H1 (cell line): ENCODE measurements around the gene CNPY4. TPM values are rescaled to one million over a fixed set of nuclear protein-coding genes. Genes with fewer than 3 reads are reported as not detected.

ENCODE experiments used
- CTCF ChIA-PET: fragments of 300-600 bp; sonication (Branson Sonifier 250); formaldehyde crosslinking; loops from one replicate; lab custom pipeline; 2021; ENCODE audit not compliant: partially characterized antibody; lab: Charles Lee
- POLR2A ChIA-PET: fragments of 300-600 bp; sonication (Branson Sonifier 250); formaldehyde crosslinking; loops from one replicate; lab custom pipeline; 2021; ENCODE audit warnings: inconsistent platforms; ENCODE audit not compliant: partially characterized antibody; lab: Charles Lee
- DNase-seq, 2 experiments: peaks; one replicate each; pipeline versions ENCODE4 v3.0.0 to v3.0.0-alpha.2; 2010 to 2022; ENCODE audit warnings: low spot score in 2 of 2, low read depth in 1 of 2, mixed read lengths in 1 of 2
- FAIRE-seq: peaks from 2 replicates; lab custom pipeline; 2011; peaks lifted over from hg19 to GRCh38; lab: Jason Lieb, UNC
- H2AFZ ChIP-seq: 2 replicates; pipeline ENCODE4 v1.8.1; 2012; ENCODE audit warnings: low read length, inconsistent platforms
- H2AK5ac ChIP-seq: 2 replicates; pipeline ENCODE4 v1.6.1; 2013; ENCODE audit warnings: low read depth, low read length
- H2BK120ac ChIP-seq: replicated peaks from 2 replicates; pipeline ENCODE3; 2013; ENCODE audit warnings: low read depth, low read length, inconsistent platforms
- H2BK12ac ChIP-seq: 2 replicates; pipeline ENCODE4 v1.6.1; 2013; ENCODE audit warnings: low read depth, low read length
- H2BK15ac ChIP-seq: 2 replicates; pipeline ENCODE4 v1.6.1; 2013; ENCODE audit warnings: low read length
- H2BK20ac ChIP-seq: 2 replicates; pipeline ENCODE4 v1.6.1; 2013; ENCODE audit warnings: low read length
- H2BK5ac ChIP-seq: 2 replicates; pipeline ENCODE4 v1.6.1; 2013; ENCODE audit warnings: low read depth, low read length
- H3K14ac ChIP-seq: 2 replicates; pipeline ENCODE4 v1.6.1; 2013; ENCODE audit warnings: inconsistent platforms; ENCODE audit not compliant: insufficient read length
- H3K18ac ChIP-seq: 2 replicates; pipeline ENCODE4 v1.6.1; 2013; ENCODE audit warnings: low read length; ENCODE audit errors: extremely low read depth
- H3K23ac ChIP-seq: 2 replicates; pipeline ENCODE4 v1.6.1; 2013; ENCODE audit warnings: inconsistent platforms; ENCODE audit not compliant: insufficient read length
- H3K23me2 ChIP-seq: 2 replicates; pipeline ENCODE4 v1.6.1; 2013; ENCODE audit warnings: low read depth, low read length
- H3K27ac ChIP-seq: 2 replicates; pipeline ENCODE4 v1.6.1; 2011; ENCODE audit warnings: low read depth, low read length, inconsistent platforms
- H3K27me3 ChIP-seq, 4 experiments: replicated peaks in 1 of 4; 1 replicate in 1 of 4; 2 replicates in 3 of 4; pipeline versions ENCODE4 v1.6.1 to v1.8.1; 2011 to 2013; ENCODE audit warnings: low read length in 3 of 4, mild to moderate bottlenecking in 3 of 4, inconsistent platforms in 2 of 4, mixed read lengths in 2 of 4, moderate library complexity in 1 of 4; ENCODE audit not compliant: control insufficient read depth in 3 of 4, insufficient read depth in 3 of 4; ENCODE audit errors: extremely low read depth in 1 of 4
- H3K36me3 ChIP-seq, 4 experiments: 2 replicates each; pipeline versions ENCODE4 v1.6.1 to v1.8.1; 2011 to 2013; ENCODE audit warnings: mild to moderate bottlenecking in 4 of 4, low read length in 3 of 4, moderate library complexity in 2 of 4, control low read depth in 1 of 4, inconsistent platforms in 1 of 4; ENCODE audit not compliant: insufficient read depth in 4 of 4, control insufficient read depth in 2 of 4
- H3K4ac ChIP-seq: replicated peaks from 2 replicates; pipeline ENCODE3; 2013; ENCODE audit warnings: low read length, low read depth, mixed read lengths, inconsistent platforms; ENCODE audit not compliant: insufficient read length
- H3K4me1 ChIP-seq, 4 experiments: replicated peaks in 1 of 4; 1 replicate in 1 of 4; 2 replicates in 3 of 4; pipeline versions ENCODE4 v1.6.1 to v1.8.1; 2011 to 2013; ENCODE audit warnings: low read length in 3 of 4, inconsistent platforms in 2 of 4, mixed read lengths in 1 of 4; ENCODE audit not compliant: insufficient read depth in 4 of 4, control insufficient read depth in 3 of 4
- H3K4me2 ChIP-seq, 2 experiments: 2 replicates each; pipeline versions ENCODE4 v1.6.1 to v1.8.1; 2011 to 2013; ENCODE audit warnings: low read depth in 2 of 2, low read length in 2 of 2, control low read depth in 1 of 2, inconsistent platforms in 1 of 2, mild to moderate bottlenecking in 1 of 2; ENCODE audit not compliant: insufficient read depth in 1 of 2
- H3K4me3 ChIP-seq, 4 experiments: fragments of 200-600, 300-600 bp in 1 of 4; sonication (generic), shearing (Covaris generic), sonication (Bioruptor Twin) in 1 of 4; 2 replicates each; pipeline versions ENCODE4 v1.5.1 to v1.8.1; 2011 to 2016; ENCODE audit warnings: low read length in 4 of 4, low read depth in 3 of 4, control low read depth in 2 of 4, inconsistent platforms in 2 of 4, mild to moderate bottlenecking in 2 of 4, mixed read lengths in 1 of 4, moderate library complexity in 1 of 4; ENCODE audit not compliant: insufficient read depth in 2 of 4; ENCODE audit errors: extremely low read depth in 1 of 4
- H3K56ac ChIP-seq: replicated peaks from 2 replicates; pipeline ENCODE3; 2013; ENCODE audit warnings: low read depth, mild to moderate bottlenecking, mixed read lengths, low read length, inconsistent platforms; ENCODE audit not compliant: insufficient read length
- H3K79me1 ChIP-seq: 2 replicates; pipeline ENCODE4 v1.6.1; 2013; ENCODE audit warnings: low read depth, low read length, control low read depth
- H3K79me2 ChIP-seq, 2 experiments: 2 replicates each; pipeline versions ENCODE4 v1.6.1 to v1.8.1; 2012 to 2013; ENCODE audit warnings: low read length in 2 of 2, mild to moderate bottlenecking in 2 of 2, inconsistent platforms in 1 of 2; ENCODE audit not compliant: insufficient read depth in 2 of 2, control insufficient read depth in 1 of 2
- H3K9ac ChIP-seq, 4 experiments: replicated peaks in 1 of 4; 1 replicate in 1 of 4; 2 replicates in 3 of 4; pipeline versions ENCODE4 v1.6.1 to v1.8.1; 2011 to 2013; ENCODE audit warnings: low read depth in 3 of 4, low read length in 3 of 4, control low read depth in 2 of 4, mild to moderate bottlenecking in 2 of 4, moderate library complexity in 2 of 4, inconsistent platforms in 1 of 4; ENCODE audit errors: extremely low read depth in 1 of 4
- H3K9me3 ChIP-seq, 2 experiments: 2 replicates each; pipeline versions ENCODE4 v1.6.1 to v1.8.1; 2012 to 2013; ENCODE audit warnings: mild to moderate bottlenecking in 2 of 2, moderate library complexity in 2 of 2, control low read depth in 1 of 2, inconsistent platforms in 1 of 2, low read depth in 1 of 2, low read length in 1 of 2, mixed read lengths in 1 of 2; ENCODE audit not compliant: insufficient read depth in 2 of 2
- H4K20me1 ChIP-seq, 2 experiments: replicated peaks in 1 of 2; 2 replicates each; pipeline versions ENCODE3 to v1.8.1; 2011 to 2013; ENCODE audit warnings: inconsistent platforms in 2 of 2, low read length in 2 of 2, mild to moderate bottlenecking in 1 of 2; ENCODE audit not compliant: insufficient read depth in 2 of 2, control insufficient read depth in 1 of 2
- H4K5ac ChIP-seq: 2 replicates; pipeline ENCODE4 v1.6.1; 2013; ENCODE audit warnings: low read length, low read depth, mixed read lengths, inconsistent platforms; ENCODE audit not compliant: insufficient read length
- H4K8ac ChIP-seq: 2 replicates; pipeline ENCODE4 v1.8.0; 2013; ENCODE audit warnings: mild to moderate bottlenecking, moderate library complexity, low read length, inconsistent platforms; ENCODE audit not compliant: insufficient read depth; ENCODE audit errors: extremely low read depth
- H4K91ac ChIP-seq: replicated peaks from 2 replicates; pipeline ENCODE3; 2013; ENCODE audit warnings: low read length, mixed read lengths, inconsistent platforms; ENCODE audit not compliant: insufficient read length
- BCL11A ChIP-seq, 2 experiments: IDR thresholded peaks; one replicate each; pipeline ENCODE4 v1.6.1; 2011; ENCODE audit warnings: low read depth in 2 of 2, low read length in 2 of 2, mild to moderate bottlenecking in 2 of 2
- EGR1 ChIP-seq: IDR thresholded peaks from 2 replicates; pipeline ENCODE4 v1.6.1; 2011; ENCODE audit warnings: low read depth, low read length, borderline replicate concordance
- HDAC2 ChIP-seq, 2 experiments: fragments of 300-600 bp in 1 of 2; sonication (generic) in 1 of 2; IDR thresholded peaks; 2 replicates each; pipeline ENCODE4 v1.6.1; 2011 to 2012; ENCODE audit warnings: low read depth in 2 of 2, low read length in 2 of 2, mild to moderate bottlenecking in 2 of 2, moderate library complexity in 2 of 2, borderline replicate concordance in 1 of 2, inconsistent platforms in 1 of 2
- JUND ChIP-seq: IDR thresholded peaks from 2 replicates; pipeline ENCODE4 v1.6.1; 2011; ENCODE audit warnings: mild to moderate bottlenecking, improper control_type of control experiment, low read length
- KDM1A ChIP-seq: fragments of 200-600, 300-600 bp; sonication (generic); IDR thresholded peaks from 2 replicates; pipeline ENCODE4 v1.7.1; 2016; ENCODE audit warnings: mild to moderate bottlenecking, low read length, borderline replicate concordance
- MAFK ChIP-seq: IDR thresholded peaks from 2 replicates; pipeline ENCODE4 v1.6.1; 2012; ENCODE audit warnings: low read depth, mild to moderate bottlenecking, improper control_type of control experiment, low read length
- NANOG ChIP-seq: IDR thresholded peaks from 2 replicates; pipeline ENCODE4 v1.6.1; 2011; ENCODE audit warnings: low read length, low read depth, mild to moderate bottlenecking, inconsistent platforms; ENCODE audit not compliant: insufficient read depth, poor library complexity, severe bottlenecking
- RAD21 ChIP-seq, 2 experiments: IDR thresholded peaks in 1 of 2; conservative IDR thresholded peaks in 1 of 2; 2 replicates each; pipeline ENCODE4 v1.6.1; 2011; ENCODE audit warnings: low read depth in 2 of 2, low read length in 2 of 2, improper control_type of control experiment in 1 of 2, inconsistent platforms in 1 of 2, mild to moderate bottlenecking in 1 of 2, moderate library complexity in 1 of 2
- WGBS, 2 experiments: shearing (Covaris generic) in 1 of 2; methylation state at CpG; one replicate each; pipeline versions ENCODE4 v1.1.6 to v1.1.7; 2013 to 2015; ENCODE audit warnings: low lambda C conversion rate in 2 of 2, mixed read lengths in 2 of 2, inconsistent platforms in 1 of 2, low coverage in 1 of 2, missing lambda C conversion rate in 1 of 2; ENCODE audit not compliant: insufficient replicate concordance in 2 of 2, insufficient coverage in 1 of 2, insufficient read length in 1 of 2; ENCODE audit errors: extremely low coverage in 1 of 2, missing lambda C conversion rate in 1 of 2; 5-methylcytosine and 5-hydroxymethylcytosine counted together
- polyA plus RNA-seq, 7 experiments: library from polyadenylated mRNA; depleted of rRNA in 3 of 7; stranded (reverse) in 5 of 7; unstranded in 2 of 7; fragments of >200 nt in 5 of 7; fragments of 200-250 nt in 2 of 7; gene quantifications; 1 replicate in 5 of 7; 2 replicates in 1 of 7; 4 replicates in 1 of 7; pipeline versions ENCODE4 v1.2.1 to v1.2.3, GENCODE V29; 2011 to 2013; ENCODE audit warnings: missing spikeins in 2 of 7, mixed read lengths in 2 of 7
- total RNA-seq: library from RNA; stranded (reverse); fragmentation: NEBNext Ultra II Directional; extraction: Animal tissue kit (Norgen Biotek cat#: 25700); gene quantifications from 2 replicates; pipeline ENCODE4 v1.2.1, GENCODE V29; 2021
- TF ChIP-seq, protein P1 (sequence below), 3 experiments: IDR thresholded peaks; 1 replicate in 2 of 3; 2 replicates in 1 of 3; pipeline versions ENCODE4 v1.5.1 to v1.6.1; 2011; ENCODE audit warnings: low read length in 3 of 3, mild to moderate bottlenecking in 3 of 3, inconsistent platforms in 2 of 3, low read depth in 1 of 3, moderate library complexity in 1 of 3; ENCODE audit not compliant: insufficient read depth in 1 of 3; ENCODE audit errors: control extremely low read depth in 1 of 3

The CNPY4 gene
- total and polyA plus RNA-seq, 2 of the 8 experiments (the other 6 are each of a cell fraction or from before 2014, with no cell fraction given), result 10.2 to 15.3 TPM

GRCh38 chr7:100174582-100174981 lies 55.1 kb downstream of the CNPY4 start:
- Histone ChIP-seq H2BK15ac (no peak overlapping the region), H3K36me3 (peaks cover 0 to 8% (median 1%) of the 10 kb centered on the region in 4 experiments; a peak in 3 of 8 replicates), H3K4me1 (peaks cover 5 to 19% (median 14%) of the 10 kb centered on the region in 4 experiments), H4K8ac (peak overlapping the region; percentile 53; the same call in 1 of the 2 replicates), H2BK120ac (no peak overlapping the region), H2BK20ac (no peak overlapping the region), H3K23me2 (peaks cover 13% of the 10 kb centered on the region), H2AFZ (no peak overlapping the region), H3K14ac (no peak overlapping the region), H3K56ac (no peak overlapping the region), H4K20me1 (peaks cover 0 to 18% of the 10 kb centered on the region in 2 experiments), H4K5ac (no peak overlapping the region), H3K23ac (no peak overlapping the region), H2BK12ac (no peak overlapping the region), H3K4me2 (no peak overlapping the region), H3K27ac (no peak overlapping the region), H3K4ac (no peak overlapping the region), H4K91ac (no peak overlapping the region), H3K79me2 (peaks cover 0 to 7% of the 10 kb centered on the region in 2 experiments; a peak in 2 of 4 replicates), H3K4me3 (no peak overlapping the region), H3K9ac (no peak overlapping the region), H2AK5ac (no peak overlapping the region), H3K18ac (no peak overlapping the region), H3K27me3 (peaks cover 0 to 13% (median 9%) of the 10 kb centered on the region in 4 experiments; a peak in 6 of 7 replicates), H2BK5ac (no peak overlapping the region), H3K79me1 (no peaks in the 10 kb centered on the region; the same call in 1 of the 2 replicates), H3K9me3 (peaks cover 0 to 5% of the 10 kb centered on the region in 2 experiments; a peak in 1 of 4 replicates)
- DNase-seq (no peak), FAIRE-seq (no peak)
- WGBS, 2 experiments, result 94% methylated on average over 5 of the region's 5 CpGs; no CpG with 5 or more reads in 1 of the 2 experiments
- ChIA-PET POLR2A (interaction anchor here (1.2 to 4.9 kb wide), 2 partner anchors 8 to 32 kb away, joined by 3 to 39 read pairs; partner anchors contain the start of gene GAL3ST4), CTCF (interaction anchor here (0.9 to 1.8 kb wide), 3 partner anchors 9 to 40 kb away, joined by 3 to 5 read pairs (median 4); no protein-coding TSS in a partner anchor)
- TF ChIP-seq, protein P1, sequence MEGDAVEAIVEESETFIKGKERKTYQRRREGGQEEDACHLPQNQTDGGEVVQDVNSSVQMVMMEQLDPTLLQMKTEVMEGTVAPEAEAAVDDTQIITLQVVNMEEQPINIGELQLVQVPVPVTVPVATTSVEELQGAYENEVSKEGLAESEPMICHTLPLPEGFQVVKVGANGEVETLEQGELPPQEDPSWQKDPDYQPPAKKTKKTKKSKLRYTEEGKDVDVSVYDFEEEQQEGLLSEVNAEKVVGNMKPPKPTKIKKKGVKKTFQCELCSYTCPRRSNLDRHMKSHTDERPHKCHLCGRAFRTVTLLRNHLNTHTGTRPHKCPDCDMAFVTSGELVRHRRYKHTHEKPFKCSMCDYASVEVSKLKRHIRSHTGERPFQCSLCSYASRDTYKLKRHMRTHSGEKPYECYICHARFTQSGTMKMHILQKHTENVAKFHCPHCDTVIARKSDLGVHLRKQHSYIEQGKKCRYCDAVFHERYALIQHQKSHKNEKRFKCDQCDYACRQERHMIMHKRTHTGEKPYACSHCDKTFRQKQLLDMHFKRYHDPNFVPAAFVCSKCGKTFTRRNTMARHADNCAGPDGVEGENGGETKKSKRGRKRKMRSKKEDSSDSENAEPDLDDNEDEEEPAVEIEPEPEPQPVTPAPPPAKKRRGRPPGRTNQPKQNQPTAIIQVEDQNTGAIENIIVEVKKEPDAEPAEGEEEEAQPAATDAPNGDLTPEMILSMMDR (IDR thresholded peaks at IDR 0.05; ENCODE audit: control extremely low read depth in 1 of 3, insufficient read depth in 1 of 3, low read depth in 1 of 3, low read length in 3 of 3), result no peak
- no peak for TF ChIP-seq KDM1A
- TF ChIP-seq JUND, result no peak
- no peak for TF ChIP-seq RAD21 (IDR thresholded peaks at IDR 0.05 in 1 of 2, conservative IDR thresholded peaks at IDR 0.05 in 1 of 2; ENCODE audit: low read depth in 2 of 2, low read length in 2 of 2)
- no peak for TF ChIP-seq EGR1
- TF ChIP-seq MAFK, result no peak
- no peak for TF ChIP-seq HDAC2 (IDR thresholded peaks at IDR 0.05; ENCODE audit: borderline replicate concordance in 1 of 2, low read depth in 2 of 2, low read length in 2 of 2)
- no peak for TF ChIP-seq NANOG
- no peak for TF ChIP-seq BCL11A (IDR thresholded peaks at IDR 0.05; ENCODE audit: low read depth in 2 of 2, low read length in 2 of 2)
